Stimulated activated CD4-positive, alpha-beta T cell treated with anti-CD3 and anti-CD28 coated beads, Interleukin-15, amount 100 ng/mL, for 1 hour (primary cell): ENCODE results near the gene MC2R.

Experiments
- DNase-seq, 2 donors: peaks; one replicate each; pipeline ENCODE4 v3.0.0-alpha.2; 2020; ENCODE audit warnings: low read depth in 1 of 2, low spot score in 1 of 2

The MC2R gene

GRCh38 chr18:13915391-13915790 lies at the start of gene MC2R:
TSS of gene MC2R (minus strand) at chr18:13915536. CDS start at chr18:13885518, 30,018 bp downstream.
- no peak for DNase-seq

GRCh38 chr18:13945811-13946210 lies 30.5 kb upstream of the MC2R start:
- no peak for DNase-seq

GRCh38 chr18:13943338-13943737 lies 28.0 kb upstream of the MC2R start:
- no peak for DNase-seq

GRCh38 chr18:13940326-13940725 lies 25.0 kb upstream of the MC2R start:
- DNase-seq: no peak

- DNase-seq: no peak
These were observed 19.3 kb upstream of the MC2R start for GRCh38 chr18:13934676-13935075.

GRCh38 chr18:13934058-13934457 lies 18.7 kb upstream of the MC2R start:
- no peak for DNase-seq

GRCh38 chr18:13932285-13933025 lies 17.1 kb upstream of the MC2R start:
- no peak for DNase-seq

- no peak for DNase-seq
These were observed 15.6 kb upstream of the MC2R start for GRCh38 chr18:13930964-13931363.

GRCh38 chr18:13923221-13923620 lies 7.9 kb upstream of the MC2R start:
- no peak for DNase-seq

GRCh38 chr18:13918898-13919297 lies 3.6 kb upstream of the MC2R start:
- no peak for DNase-seq

GRCh38 chr18:13917401-13917800 lies 2.1 kb upstream of the MC2R start:
- DNase-seq: no peak

- no peak for DNase-seq
These were observed 1.2 kb upstream of the MC2R start for GRCh38 chr18:13916559-13916958.

GRCh38 chr18:13915995-13916431 lies 677 bp upstream of the MC2R start:
- DNase-seq: no peak

- no peak for DNase-seq
These were observed 580 bp downstream of the MC2R start for GRCh38 chr18:13914756-13915155.

GRCh38 chr18:13914170-13914569 lies 1.2 kb downstream of the MC2R start:
- DNase-seq: no peak

- no peak for DNase-seq
These were observed 2.1 kb downstream of the MC2R start for GRCh38 chr18:13913205-13913604.

- DNase-seq: no peak
These were observed 2.7 kb downstream of the MC2R start for GRCh38 chr18:13912601-13913000.

GRCh38 chr18:13910986-13911385 lies 4.3 kb downstream of the MC2R start:
- no peak for DNase-seq

GRCh38 chr18:13910501-13910900 lies 4.8 kb downstream of the MC2R start:
- no peak for DNase-seq

GRCh38 chr18:13909141-13909940 lies 6.0 kb downstream of the MC2R start:
- no peak for DNase-seq

- no peak for DNase-seq
These were observed 14.7 kb downstream of the MC2R start for GRCh38 chr18:13900633-13901032.

- DNase-seq: no peak
These were observed 19.8 kb downstream of the MC2R start for GRCh38 chr18:13895505-13896033.
